ENCODE measurements around the gene MCM6.
"Not testable (repeated sequence)": the region's sequence is repeated elsewhere in the genome, so short reads cannot be mapped to it uniquely, and the experiment has no call there.

Gene MCM6

DNA sequence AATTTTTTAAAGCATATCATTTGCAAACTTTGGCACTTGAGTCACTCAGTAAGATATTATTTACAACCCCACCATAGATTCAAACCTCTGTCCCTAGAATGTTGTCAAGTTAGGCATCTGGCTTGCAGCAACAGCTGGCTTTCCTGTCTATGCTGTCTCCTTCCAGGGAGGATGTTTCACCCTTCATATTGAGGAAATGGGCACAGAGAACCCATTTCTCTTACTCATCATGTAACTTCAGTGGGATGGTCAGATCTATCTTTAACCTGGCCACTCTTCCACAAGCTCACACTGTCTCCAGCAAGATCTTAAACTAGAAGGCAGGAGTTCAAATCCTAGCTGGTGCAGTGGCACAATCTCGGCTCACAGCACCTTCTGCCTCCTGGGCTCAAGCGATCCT is 55.1 kb downstream of the MCM6 start:
- no peak for DNase-seq (ENCODE audit: low read depth in 2 of 2)

- peak; percentile 7 to 44 for DNase-seq (ENCODE audit: low read depth in 2 of 2)
Observed at GRCh38 chr2:135820003-135820618, 56.1 kb downstream of the MCM6 start.

DNA sequence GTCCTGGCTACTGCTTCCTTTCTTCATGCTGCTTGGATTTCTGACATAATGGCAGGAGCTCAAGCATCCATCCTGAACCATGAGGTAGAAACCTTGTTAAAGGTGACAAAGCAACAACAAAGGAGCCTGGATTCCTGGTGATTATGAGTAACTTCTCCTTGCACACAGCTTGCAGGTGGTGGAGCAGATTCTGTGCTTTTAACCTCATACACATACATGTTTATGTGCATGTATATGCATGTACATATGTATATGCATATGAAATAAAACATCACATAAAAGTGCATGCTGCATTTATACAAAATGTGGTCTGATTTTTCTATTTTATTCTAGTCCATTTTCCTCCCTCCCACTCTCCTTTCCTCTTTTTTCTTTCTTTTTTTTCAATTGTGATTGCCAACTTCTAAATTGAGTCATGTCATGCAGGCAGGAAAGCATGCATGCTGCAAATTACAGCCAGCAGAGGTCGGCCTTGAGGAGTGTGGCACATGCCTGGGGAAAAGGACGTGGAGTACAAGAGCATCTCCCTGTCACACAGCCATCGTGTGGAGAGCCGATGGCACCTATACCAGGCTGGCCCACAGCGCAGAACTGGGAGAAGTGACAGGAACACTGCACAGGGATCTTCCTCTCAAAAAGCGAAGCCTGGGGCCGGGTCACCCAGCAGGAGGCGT is 57.2 kb downstream of the MCM6 start:
- no peak for DNase-seq (ENCODE audit: low read depth in 2 of 2)

DNA sequence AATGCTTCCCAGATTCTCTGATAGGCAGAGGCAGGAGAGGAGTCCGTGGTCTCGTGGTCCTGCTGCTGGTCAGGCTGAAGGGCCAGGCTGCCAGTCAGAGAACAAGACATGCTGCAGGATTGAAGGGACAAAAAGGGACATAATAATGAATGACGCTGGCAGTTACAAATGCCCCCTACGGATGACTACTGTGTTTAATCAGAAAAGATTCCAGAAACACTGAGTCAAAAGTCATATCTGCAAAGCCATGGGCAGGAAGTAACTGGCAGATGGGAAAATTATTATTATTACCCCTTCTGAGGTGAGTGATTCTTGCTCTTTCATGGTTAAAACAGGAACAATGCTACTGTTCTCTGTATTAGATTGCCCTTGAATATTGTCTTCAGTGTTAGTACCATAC is 58.3 kb downstream of the MCM6 start:
- DNase-seq (ENCODE audit: low read depth in 2 of 2) = no peak

DNA sequence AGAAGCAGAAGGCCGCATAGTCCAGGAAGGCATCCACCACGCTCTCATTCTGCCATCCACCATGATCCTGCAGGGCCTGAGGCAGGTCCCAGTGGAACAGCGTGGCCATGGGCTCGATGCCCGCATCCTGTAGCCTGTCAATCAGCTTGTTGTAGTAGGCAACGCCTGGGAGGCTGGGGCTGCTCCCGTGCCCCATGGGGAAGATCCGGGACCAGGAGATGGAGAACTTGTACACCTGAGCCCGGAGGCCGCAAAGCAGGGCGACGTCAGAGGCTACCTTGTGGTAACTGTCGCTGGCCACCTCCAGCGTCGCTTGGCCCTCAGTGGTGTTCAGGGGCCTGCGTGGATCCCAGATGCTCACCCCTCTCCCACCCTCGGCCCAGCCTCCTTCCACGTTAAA is 58.8 kb downstream of the MCM6 start:
- DNase-seq (ENCODE audit: low read depth in 2 of 2) = no peak

DNA sequence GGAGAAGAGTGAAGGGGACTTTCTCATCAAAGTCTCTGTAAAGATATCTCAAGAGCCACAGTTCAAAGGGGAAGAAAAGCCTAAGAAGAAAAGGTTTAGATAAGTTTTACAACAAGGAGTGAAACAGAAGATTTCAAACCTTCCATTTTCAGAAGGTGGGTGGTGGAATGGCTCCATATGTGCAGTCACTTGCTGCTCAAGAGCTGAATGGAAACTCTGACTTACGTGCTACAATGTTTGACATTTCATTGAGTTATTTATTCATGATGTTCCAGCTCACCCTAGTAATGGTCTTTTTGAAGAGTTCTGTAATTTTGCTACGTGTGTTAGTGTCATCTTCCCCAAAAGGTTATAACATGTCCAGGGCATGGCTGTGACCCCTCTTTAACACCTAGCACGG is 61.0 kb downstream of the MCM6 start:
- no peak for DNase-seq (ENCODE audit: low read depth in 2 of 2)

GRCh38 chr2:135812907-135813511 is 63.2 kb downstream of the MCM6 start:
- DNase-seq (ENCODE audit: low read depth in 2 of 2) = no peak

- DNase-seq (ENCODE audit: low read depth in 2 of 2) = not testable (repeated sequence)
Observed at GRCh38 chr2:135807874-135808273, 68.4 kb downstream of the MCM6 start.

DNA sequence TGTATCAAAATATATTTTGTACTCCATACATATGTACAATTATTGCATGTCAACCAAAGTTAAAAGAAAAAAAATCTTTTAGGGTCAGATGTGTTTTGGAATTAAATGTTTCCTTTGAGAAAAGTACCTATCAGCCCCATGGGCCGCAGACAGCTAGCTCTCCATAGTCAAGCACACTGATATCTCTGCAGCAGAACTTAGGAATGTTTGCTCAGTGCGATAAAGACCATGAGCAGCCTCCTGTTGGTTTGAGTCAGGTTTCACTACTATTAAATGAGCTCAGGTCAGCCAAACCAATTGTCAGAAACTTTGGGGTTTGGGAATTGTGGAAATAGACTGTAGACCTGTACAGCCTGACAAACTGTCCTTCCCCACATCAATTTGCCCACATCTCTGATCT is 73.0 kb downstream of the MCM6 start:
- no peak for DNase-seq (ENCODE audit: low read depth in 2 of 2)

GRCh38 chr2:135802350-135802749 is 73.9 kb downstream of the MCM6 start:
- no peak for DNase-seq (ENCODE audit: low read depth in 2 of 2)

GRCh38 chr2:135800513-135801460 is 75.5 kb downstream of the MCM6 start:
- no peak for DNase-seq (ENCODE audit: low read depth in 2 of 2)

GRCh38 chr2:135799738-135800137 is 76.5 kb downstream of the MCM6 start:
- DNase-seq (ENCODE audit: low read depth in 2 of 2) = no peak

DNA sequence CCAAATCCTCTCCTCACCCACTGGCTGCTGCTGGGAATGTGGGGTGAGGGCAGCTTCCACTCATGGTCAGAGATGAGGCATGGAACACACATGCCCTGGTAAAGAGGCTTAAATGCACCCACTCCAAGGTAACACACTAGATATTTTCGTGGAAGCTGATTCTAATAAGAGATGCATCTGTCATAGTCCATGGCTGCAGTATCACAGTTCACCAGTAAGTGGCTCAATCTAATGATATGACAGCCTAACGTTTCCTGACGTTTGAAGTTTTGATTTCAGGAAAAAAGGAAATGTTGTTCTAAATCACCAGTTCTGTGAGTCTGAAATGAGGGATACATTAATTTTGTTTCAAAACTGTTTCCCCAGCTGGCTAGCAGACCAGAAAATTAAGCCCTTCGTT is 77.5 kb downstream of the MCM6 start:
- DNase-seq (ENCODE audit: low read depth in 2 of 2) = no peak

DNA sequence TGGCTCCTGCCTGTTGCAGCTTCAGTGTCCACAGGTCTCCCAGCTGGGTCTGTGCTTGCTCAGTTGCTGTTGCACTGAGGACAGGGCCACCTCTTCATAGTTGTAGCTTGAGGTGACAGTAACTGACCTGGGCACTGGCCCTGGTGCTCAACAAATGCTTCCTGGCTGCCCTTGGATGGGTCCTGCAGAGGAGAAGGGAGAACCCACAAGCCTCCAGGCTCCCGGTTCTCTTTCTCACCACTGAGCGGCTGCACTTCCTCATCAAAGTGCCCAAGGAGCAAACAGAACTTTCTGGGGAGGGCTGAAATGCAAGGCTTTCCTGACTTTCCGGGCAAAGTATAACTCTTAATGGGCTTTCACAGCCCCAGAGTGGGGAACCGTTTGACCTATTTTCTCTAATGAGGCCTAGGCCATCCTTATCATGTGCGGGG is 78.0 kb downstream of the MCM6 start:
- no peak for DNase-seq (ENCODE audit: low read depth in 2 of 2)

DNA sequence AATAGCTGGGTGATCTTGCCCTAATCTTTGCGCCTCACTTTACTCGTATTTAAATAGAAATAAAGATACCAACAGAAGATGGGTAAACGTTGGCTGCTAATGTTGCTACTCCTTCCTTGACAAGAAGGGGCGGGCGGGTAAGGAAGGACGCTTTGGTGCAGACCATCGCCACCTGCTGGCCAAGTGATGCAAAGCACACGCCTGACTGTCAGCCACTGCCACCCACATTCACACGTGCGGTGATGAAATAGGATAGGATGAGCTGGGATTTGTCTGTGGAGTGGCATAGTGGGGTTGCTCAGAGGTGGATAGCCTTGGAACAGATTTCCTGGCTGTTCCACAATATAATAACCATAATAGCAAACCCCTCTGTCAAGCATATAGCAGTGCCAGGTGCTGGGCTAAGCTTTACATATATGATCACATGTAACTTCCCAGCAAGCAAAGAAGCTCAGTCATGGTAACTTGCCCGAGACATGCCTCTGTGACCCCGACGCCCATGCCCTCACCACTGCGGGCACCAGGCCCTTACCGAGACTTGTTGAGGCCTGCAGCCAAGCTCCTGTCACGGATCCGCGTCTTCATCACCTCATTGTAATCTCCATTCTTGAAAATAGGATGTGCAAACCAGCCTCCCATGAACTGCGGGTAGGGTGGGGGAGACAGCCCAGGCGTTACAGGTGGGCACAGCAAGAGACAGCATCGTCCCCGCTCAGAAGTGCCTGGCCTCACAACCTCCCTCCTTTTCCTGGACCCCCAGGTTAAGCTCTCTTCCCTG is 78.6 kb downstream of the MCM6 start:
- peak; percentile 55 to 61 for DNase-seq (ENCODE audit: low read depth in 2 of 2)

- DNase-seq (ENCODE audit: low read depth in 2 of 2) = no peak
Observed at GRCh38 chr2:135796606-135797005, 79.6 kb downstream of the MCM6 start.

DNA sequence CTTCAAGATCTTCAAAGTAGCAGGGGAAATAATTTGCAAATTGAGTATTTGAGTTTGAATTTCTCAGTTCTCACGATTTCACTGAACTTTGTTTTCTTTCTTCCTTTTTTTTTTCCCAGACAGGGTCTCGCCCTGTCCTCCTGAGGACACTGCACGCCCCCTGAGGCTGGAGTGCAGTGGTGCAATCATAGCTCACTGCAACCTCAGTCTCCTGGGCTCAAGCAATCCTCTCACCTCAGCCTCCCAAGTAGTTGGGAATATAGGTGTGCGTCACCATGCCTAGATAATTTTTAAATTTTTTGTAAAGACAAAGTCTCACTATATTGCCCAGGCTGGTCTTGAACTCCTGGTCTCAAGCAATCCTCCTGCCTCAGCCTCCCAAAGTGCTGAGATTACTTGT is 80.6 kb downstream of the MCM6 start:
- not testable (repeated sequence) for DNase-seq (ENCODE audit: low read depth in 2 of 2)

- DNase-seq (ENCODE audit: low read depth in 2 of 2) = no peak
Observed at GRCh38 chr2:135792401-135793150, 83.7 kb downstream of the MCM6 start.

DNA sequence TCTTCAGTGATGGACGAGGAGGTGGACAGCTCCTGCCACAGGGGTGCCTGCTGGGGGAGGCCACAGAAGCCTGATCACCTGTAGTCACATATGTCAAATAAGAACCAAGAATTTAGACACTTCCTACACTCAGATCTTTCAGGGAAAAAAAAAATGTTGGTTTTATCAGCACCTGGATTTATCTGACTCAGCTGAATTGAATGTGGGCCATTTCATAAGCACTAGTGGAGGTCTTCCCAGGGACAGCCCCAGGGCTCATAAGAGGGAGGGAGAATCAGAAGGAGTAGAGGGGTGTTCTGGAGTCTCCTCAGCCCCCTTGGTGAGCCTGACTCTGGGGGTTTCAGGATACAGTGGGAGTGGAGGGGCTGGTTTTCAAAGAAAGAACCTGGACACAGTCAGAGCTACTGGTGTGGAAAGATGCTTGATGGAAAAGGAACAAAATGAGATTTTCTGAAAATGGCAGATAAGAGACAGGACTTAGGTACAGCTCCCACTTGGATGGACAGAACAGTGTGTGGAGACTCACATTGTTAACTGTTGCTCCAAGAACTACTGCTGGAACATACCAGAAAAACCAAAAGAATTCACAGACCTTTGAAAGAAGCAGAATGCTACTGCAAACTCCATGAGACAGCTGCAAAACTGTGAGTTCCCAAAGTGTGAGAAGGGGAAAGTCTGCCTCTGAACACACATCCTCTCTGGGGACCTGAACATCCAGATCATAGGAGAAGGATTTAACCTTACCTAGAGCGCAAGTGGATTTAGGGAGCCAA is 84.6 kb downstream of the MCM6 start:
- DNase-seq (ENCODE audit: low read depth in 2 of 2) = no peak

DNA sequence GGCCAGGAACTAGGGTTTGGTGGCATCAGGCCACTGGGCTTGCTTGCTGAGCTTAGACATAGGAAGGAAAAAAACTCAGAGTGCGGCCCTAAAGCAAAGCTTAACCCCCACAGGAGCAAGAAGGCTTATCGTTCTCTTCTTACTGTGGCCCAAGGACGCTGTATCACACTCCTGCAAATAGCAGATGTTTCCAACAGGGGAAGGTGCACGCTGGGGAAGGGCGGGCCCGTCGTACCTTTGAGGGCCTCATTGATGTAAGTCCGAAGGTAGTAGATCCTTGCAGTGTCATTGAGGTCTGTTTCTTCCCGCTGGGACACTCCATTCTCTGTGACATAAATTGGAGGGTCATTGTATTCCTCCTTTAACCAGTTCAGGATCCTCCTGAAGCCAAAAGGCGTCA is 85.8 kb downstream of the MCM6 start:
- DNase-seq (ENCODE audit: low read depth in 2 of 2) = no peak

Measured in stimulated activated CD4-positive, alpha-beta T cell treated with anti-CD3 and anti-CD28 coated beads, Interleukin-1b, Interleukin-23, amount 100 ng/mL, for 1 hour (primary cell).